T-helper 2 cell treated with Interferon-gamma antibody and Interleukin-4, amounts not matched to agents 100 ng/mL and 5 ng/mL, for 36 hours (primary cell): ENCODE data around the gene TRIOBP. TPM values are rescaled to one million over a fixed set of nuclear protein-coding genes. Genes with fewer than 3 reads are reported as not detected.

ENCODE experiments used
- intact Hi-C: fragments of 100-400 bp; cut with micrococcal nuclease; formaldehyde crosslinking; loops from one replicate; pipeline ENCODE4 v1.15.1; 2023
- total RNA-seq: library from RNA; stranded (reverse); gene quantifications from 2 replicates; pipeline ENCODE4 v1.2.3, GENCODE V29; 2022

TRIOBP gene
- total RNA-seq, 1 donor from 2014 or later: 48.6 TPM

- intact Hi-C loops: loop anchor here (2.0 kb wide), 1 partner anchor 18 kb away; no protein-coding TSS in a partner anchor
These were observed 29.5 kb downstream of the TRIOBP start for GRCh38 chr22:37726241-37726887.

GRCh38 chr22:37728620-37729019, 31.8 kb downstream of the TRIOBP start:
- intact Hi-C loops: no loop called here

GRCh38 chr22:37731804-37732471, 35.1 kb downstream of the TRIOBP start:
- intact Hi-C loops: no loop called here

GRCh38 chr22:37732699-37733607, 36.1 kb downstream of the TRIOBP start:
- intact Hi-C loops: no loop called here

GRCh38 chr22:37733625-37734401, 37.0 kb downstream of the TRIOBP start:
- intact Hi-C loops: no loop called here

GRCh38 chr22:37734402-37734700, 37.5 kb downstream of the TRIOBP start:
- intact Hi-C loops: no loop called here

GRCh38 chr22:37734964-37735451, 38.2 kb downstream of the TRIOBP start:
- intact Hi-C loops: no loop called here

GRCh38 chr22:37739035-37739434, 42.2 kb downstream of the TRIOBP start:
- intact Hi-C loops: no loop called here

- intact Hi-C loops: loop anchor here (10.0 kb wide), 2 partner anchors 45 to 105 kb away; partner anchors contain the start of genes SH3BP1 and TRIOBP
These were observed 42.8 kb downstream of the TRIOBP start for GRCh38 chr22:37739611-37740049.

GRCh38 chr22:37740455-37741311, 43.8 kb downstream of the TRIOBP start:
- intact Hi-C loops: loop anchor here (10.0 kb wide), 2 partner anchors 46 to 106 kb away; partner anchors contain the start of genes SH3BP1 and TRIOBP

- intact Hi-C loops: loop anchor here (10.0 kb wide), 2 partner anchors 47 to 107 kb away; partner anchors contain the start of genes SH3BP1 and TRIOBP
These were observed 44.5 kb downstream of the TRIOBP start for GRCh38 chr22:37741312-37741795.

GRCh38 chr22:37742376-37743171, 45.7 kb downstream of the TRIOBP start:
- intact Hi-C loops: loop anchor here (10.0 kb wide), 2 partner anchors 48 to 108 kb away; partner anchors contain the start of genes SH3BP1 and TRIOBP

GRCh38 chr22:37744589-37744988, 47.7 kb downstream of the TRIOBP start:
- intact Hi-C loops: loop anchor here (2.0 to 10.0 kb wide), 3 partner anchors 18 to 110 kb away; partner anchors contain the start of genes SH3BP1 and TRIOBP

- intact Hi-C loops: loop anchor here (2.0 to 10.0 kb wide), 4 partner anchors 19 to 138 kb away; partner anchors contain the start of genes GGA1, SH3BP1 and TRIOBP
These were observed 48.9 kb downstream of the TRIOBP start for GRCh38 chr22:37745548-37746365.

- intact Hi-C loops: loop anchor here (5.0 to 10.0 kb wide), 3 partner anchors 52 to 139 kb away; partner anchors contain the start of genes GGA1, SH3BP1 and TRIOBP
These were observed 49.7 kb downstream of the TRIOBP start for GRCh38 chr22:37746366-37747079.

- intact Hi-C loops: loop anchor here (5.0 to 10.0 kb wide), 3 partner anchors 52 to 140 kb away; partner anchors contain the start of genes GGA1, SH3BP1 and TRIOBP
These were observed 50.3 kb downstream of the TRIOBP start for GRCh38 chr22:37747080-37747714.
